K562 (cell line): ENCODE results near the gene KHSRP. TPM values are rescaled to one million over a fixed set of nuclear protein-coding genes. Genes with fewer than 3 reads are reported as not detected.

Source experiments
- ARHGAP35 ChIP-seq: fragments of 450-650 bp; IDR thresholded peaks from 2 replicates; pipeline ENCODE4 v1.6.1; 2018; ENCODE audit not compliant: partially characterized antibody
- CBX2 ChIP-seq: fragments of 200-600 bp; sonication (generic); IDR thresholded peaks from one replicate; pipeline ENCODE4 v1.6.1; 2012; ENCODE audit warnings: mild to moderate bottlenecking, low read length, inconsistent platforms; ENCODE audit not compliant: insufficient read depth, poor library complexity, severe bottlenecking
- DLX4 ChIP-seq: fragments of 250-450 bp; sonication (Bioruptor Pico); IDR thresholded peaks from 2 replicates; pipeline ENCODE4 v1.6.1; 2021; ENCODE audit warnings: mild to moderate bottlenecking
- FOXK1 ChIP-seq: sonication (generic); formaldehyde crosslinking; IDR thresholded peaks from 2 replicates; pipeline ENCODE4 v1.8.0; 2022; ENCODE audit warnings: missing genetic modification reagents, mild to moderate bottlenecking, borderline replicate concordance
- KLF13 ChIP-seq: fragments of 450-650 bp; IDR thresholded peaks from 2 replicates; pipeline ENCODE4 v1.6.1; 2016; ENCODE audit warnings: missing genetic modification characterization, low read depth, mild to moderate bottlenecking, missing compliant biosample characterization, moderate library complexity, borderline replicate concordance
- TAF1 ChIP-seq: IDR thresholded peaks from 2 replicates; pipeline ENCODE4 v1.6.1; 2011; ENCODE audit warnings: mild to moderate bottlenecking, low read length, moderate library complexity; ENCODE audit not compliant: insufficient read depth, control insufficient read depth, severe bottlenecking; ENCODE audit errors: extremely low read depth
- ZNF282 ChIP-seq: sonication (generic); formaldehyde crosslinking; IDR thresholded peaks from 2 replicates; pipeline ENCODE4 v1.8.1; 2023; ENCODE audit warnings: missing genetic modification reagents
- ZNF395 ChIP-seq: fragments of 200-800 bp; sonication (Bioruptor generic); IDR thresholded peaks from 2 replicates; pipeline ENCODE4 v1.6.1; 2017; ENCODE audit warnings: missing genetic modification characterization, missing compliant biosample characterization
- ZNF561 ChIP-seq: fragments of 450-650 bp; formaldehyde crosslinking; conservative IDR thresholded peaks from 2 replicates; pipeline ENCODE4 v1.4.0; 2020; ENCODE audit warnings: mild to moderate bottlenecking, moderate library complexity
- ZNF589 ChIP-seq: fragments of 200-800 bp; sonication (Bioruptor generic); IDR thresholded peaks from 2 replicates; pipeline ENCODE4 v1.6.1; 2016; ENCODE audit warnings: low read depth, missing genetic modification characterization, missing compliant biosample characterization
- ZNF592 ChIP-seq: fragments of 450-650 bp; IDR thresholded peaks from 2 replicates; pipeline ENCODE4 v1.6.1; 2017; ENCODE audit warnings: antibody characterized with exemption, mild to moderate bottlenecking
- ZNF740 ChIP-seq, 3 experiments: fragments of 200-800 bp in 1 of 3; sonication (Bioruptor generic) in 1 of 3; sonication (generic) in 1 of 3; formaldehyde crosslinking in 1 of 3; IDR thresholded peaks; 2 replicates each; pipeline versions ENCODE4 v1.6.1 to v1.8.0; 2016 to 2022; ENCODE audit warnings: mild to moderate bottlenecking in 2 of 3, missing compliant biosample characterization in 2 of 3, missing genetic modification characterization in 2 of 3, missing genetic modification reagents in 1 of 3
- polyA plus RNA-seq, 8 experiments: library from polyadenylated mRNA; depleted of rRNA in 4 of 8; stranded (reverse) in 5 of 8; unstranded in 3 of 8; fragments of >200 nt; fragmentation: Nextera tagmentation in 2 of 8; fragmentation: Illumina TruSeq in 1 of 8; extraction: Ambion mirVana in 2 of 8; extraction: Trizol in 1 of 8; gene quantifications; 2 replicates each; pipeline versions ENCODE4 v1.2.1 to v1.2.3, GENCODE V29; 2011 to 2014; ENCODE audit warnings: inconsistent platforms in 1 of 8, missing spikeins in 1 of 8
- total RNA-seq, 7 experiments: library from RNA; depleted of rRNA in 6 of 7; stranded (reverse); fragments of >200 nt in 6 of 7; fragmentation: Illumina TruSeq in 2 of 7; extraction: Trizol in 2 of 7; gene quantifications; 2 replicates each; pipeline versions ENCODE4 v1.2.1 to v1.2.3, GENCODE V29; 2011 to 2021; ENCODE audit warnings: low replicate concordance in 1 of 7
- TF ChIP-seq, protein P1 (sequence below), 2 experiments: fragments of 250-450 bp in 1 of 2; fragments of 450-650 bp in 1 of 2; sonication (Bioruptor Pico) in 1 of 2; IDR thresholded peaks; 2 replicates each; pipeline versions ENCODE4 v1.6.1 to v1.8.0; 2016 to 2021; ENCODE audit warnings: mild to moderate bottlenecking in 2 of 2, moderate library complexity in 2 of 2, missing compliant biosample characterization in 1 of 2, missing genetic modification characterization in 1 of 2

KHSRP gene
- total and polyA plus RNA-seq, 9 of the 15 experiments (the other 6 are each of a cell fraction or from before 2014, with no cell fraction given), result 4.2 to 564 (median 139) TPM

DNA sequence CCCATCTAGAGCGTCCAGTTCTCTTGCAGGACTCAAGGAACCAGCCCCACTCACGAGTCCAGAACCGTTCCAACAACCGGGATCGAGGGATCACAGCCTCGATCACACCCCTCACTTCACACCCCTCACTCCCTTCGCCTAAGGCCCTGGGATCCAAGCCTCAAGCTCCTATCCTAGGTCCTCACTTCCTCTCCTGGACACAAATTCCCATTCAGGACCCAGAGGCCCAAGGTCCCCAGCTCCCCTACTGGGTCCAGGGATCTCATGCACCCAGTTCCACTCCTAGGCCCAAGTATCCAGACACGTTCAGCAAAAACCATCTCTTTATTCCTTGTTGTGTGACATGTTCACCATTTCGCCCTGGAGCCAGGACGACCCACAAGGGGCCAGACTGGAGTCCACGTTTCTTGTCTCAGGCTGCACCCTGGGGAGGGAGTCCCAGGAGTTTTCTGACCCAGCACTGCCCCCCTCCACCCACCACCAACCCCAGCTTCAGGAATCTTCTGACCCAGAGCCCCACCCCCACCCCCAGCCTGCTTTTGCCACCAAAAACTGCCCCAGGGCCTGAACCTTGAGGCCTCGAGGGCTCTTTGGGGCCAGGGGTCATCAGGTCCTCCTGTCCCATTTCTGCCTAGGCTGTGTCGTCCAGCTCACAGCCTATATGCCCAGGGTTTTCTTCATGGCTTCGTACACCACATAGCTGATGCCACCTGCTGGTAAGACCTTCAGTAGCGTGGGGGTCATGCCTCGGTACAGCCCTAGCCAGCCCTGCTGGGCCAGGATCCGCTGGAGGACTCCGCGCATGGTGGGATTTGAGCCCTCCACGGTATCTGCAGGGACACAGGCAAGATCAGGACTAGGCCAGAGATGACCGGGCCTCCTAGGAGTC is 1.4 kb upstream of the KHSRP start (continued):
- TF ChIP-seq ZNF561 (CRISPR knock-in tag), result 0 out of 2 replicates have a peak, but pooled peaks have one; percentile 25
- TF ChIP-seq ZNF395 (CRISPR knock-in tag), result peak; percentile 18; the same call in 1 of the 2 replicates
- TF ChIP-seq ZNF282, result 0 out of 2 replicates have a peak, but pooled peaks have one; percentile 14
- no peak for TF ChIP-seq ARHGAP35
- TF ChIP-seq, protein P1, sequence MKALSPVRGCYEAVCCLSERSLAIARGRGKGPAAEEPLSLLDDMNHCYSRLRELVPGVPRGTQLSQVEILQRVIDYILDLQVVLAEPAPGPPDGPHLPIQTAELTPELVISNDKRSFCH (CRISPR knock-in tag; IDR thresholded peaks at IDR 0.05), result no peak
- TF ChIP-seq, protein P1 (tag; IDR thresholded peaks at IDR 0.05), result peak; percentile 83; the same call in 1 of the 2 replicates
- TF ChIP-seq TAF1, result peak; percentile 9
- TF ChIP-seq CBX2, result no peak
- peak; percentile 77 for TF ChIP-seq ZNF589
- TF ChIP-seq FOXK1 (CRISPR knock-in tag), result peak; percentile 43; the same call in 1 of the 2 replicates
- TF ChIP-seq KLF13 (tag), result peak; percentile 3; the same call in 1 of the 2 replicates
- TF ChIP-seq ZNF592, result peak; percentile 71
- no peak for TF ChIP-seq DLX4 (CRISPR knock-in tag)
- TF ChIP-seq ZNF740 (CRISPR knock-in tag; IDR thresholded peaks at IDR 0.05), result no peak; the same call in 1 of the 2 replicates
- no peak for TF ChIP-seq ZNF740 (tag; IDR thresholded peaks at IDR 0.05)
